Activated CD8-positive, alpha-beta memory T cell treated with anti-CD3 and anti-CD28 coated beads, Interleukin-2, amount 50 U/mL, for 24 hours (primary cell): ENCODE measurements around the gene CADM1.

ENCODE experiments used
- DNase-seq: peaks from one replicate; pipeline ENCODE4 v3.0.0-alpha.2; 2020; ENCODE audit errors: extremely low read depth

CADM1 gene

GRCh38 chr11:115182282-115182955 is 321.8 kb downstream of the CADM1 start:
- no peak for DNase-seq

- no peak for DNase-seq
These were observed 322.7 kb downstream of the CADM1 start for GRCh38 chr11:115181538-115181937.

- no peak for DNase-seq
These were observed 323.9 kb downstream of the CADM1 start for GRCh38 chr11:115180272-115180671.

GRCh38 chr11:115179636-115180035 is 324.6 kb downstream of the CADM1 start:
- DNase-seq = no peak

DNA sequence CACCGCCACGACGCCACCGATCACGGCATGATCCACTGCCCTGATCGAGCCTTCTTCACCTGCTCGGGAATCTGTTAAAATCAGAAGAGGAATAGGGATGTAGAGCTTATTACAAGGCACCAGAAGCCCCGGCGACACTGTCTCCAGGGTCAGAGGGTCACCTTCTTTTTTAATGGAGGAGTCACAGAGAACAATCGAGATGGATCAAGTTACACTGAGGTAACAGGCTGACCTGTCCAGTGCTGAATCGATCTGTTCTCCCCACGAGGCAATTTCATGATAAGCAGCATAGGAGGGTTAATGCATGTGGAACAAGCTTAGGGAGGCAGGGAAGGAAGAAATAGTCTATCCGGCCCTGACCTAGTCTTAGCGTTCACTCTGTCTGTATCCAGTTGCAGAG is 325.5 kb downstream of the CADM1 start:
- no peak for DNase-seq

DNA sequence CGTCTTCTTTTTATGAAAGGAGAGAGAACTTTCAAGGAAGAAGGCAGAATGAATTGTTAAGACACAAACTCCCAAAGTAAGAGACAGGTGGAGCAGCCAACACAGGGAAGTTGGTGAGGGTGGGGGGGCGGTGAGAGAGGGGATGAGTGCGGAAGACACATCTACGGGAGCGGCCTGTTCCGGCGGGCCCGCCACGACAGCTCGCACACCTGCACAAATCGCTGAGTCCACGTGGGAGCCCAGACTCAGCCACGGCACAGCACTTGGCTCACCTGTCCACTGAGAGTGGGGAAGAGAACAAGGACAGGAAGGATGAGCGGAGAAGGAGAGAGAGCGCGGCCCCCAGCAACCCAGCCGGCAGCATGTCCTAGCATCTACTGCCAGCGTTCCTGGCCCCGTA is 331.1 kb downstream of the CADM1 start:
- DNase-seq = no peak

- DNase-seq = no peak
These were observed 333.9 kb downstream of the CADM1 start for GRCh38 chr11:115170133-115170815.

GRCh38 chr11:115169251-115169650 is 335.0 kb downstream of the CADM1 start:
- no peak for DNase-seq

- no peak for DNase-seq
These were observed 335.5 kb downstream of the CADM1 start for GRCh38 chr11:115168686-115169085.

- no peak for DNase-seq
These were observed 336.0 kb downstream of the CADM1 start for GRCh38 chr11:115168229-115168671.

GRCh38 chr11:115167456-115167855 is 336.8 kb downstream of the CADM1 start:
- no peak for DNase-seq

DNA sequence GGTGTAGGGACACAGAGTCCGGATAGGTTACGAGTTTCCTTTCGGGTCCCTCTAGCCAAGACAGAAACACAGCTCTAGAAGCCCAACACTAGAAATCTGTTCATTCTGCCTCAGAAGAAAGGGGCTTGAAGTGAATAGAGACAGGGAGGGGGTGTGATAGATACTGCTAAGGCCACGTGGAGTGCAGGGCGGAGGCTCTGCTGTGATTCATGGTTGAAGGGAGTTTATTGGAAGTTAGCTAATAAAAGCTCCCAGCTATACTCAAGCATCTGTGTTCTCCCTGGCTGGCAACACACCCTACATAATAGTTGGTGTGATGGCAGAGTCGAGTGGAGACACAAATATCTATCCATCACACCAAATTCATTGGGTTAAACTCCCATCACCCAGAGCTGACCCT is 337.4 kb downstream of the CADM1 start:
- no peak for DNase-seq

GRCh38 chr11:115164774-115165173 is 339.4 kb downstream of the CADM1 start:
- DNase-seq = no peak

- no peak for DNase-seq
These were observed 341.3 kb downstream of the CADM1 start for GRCh38 chr11:115162919-115163318.

GRCh38 chr11:115161876-115162275 is 342.3 kb downstream of the CADM1 start:
- DNase-seq = no peak

DNA sequence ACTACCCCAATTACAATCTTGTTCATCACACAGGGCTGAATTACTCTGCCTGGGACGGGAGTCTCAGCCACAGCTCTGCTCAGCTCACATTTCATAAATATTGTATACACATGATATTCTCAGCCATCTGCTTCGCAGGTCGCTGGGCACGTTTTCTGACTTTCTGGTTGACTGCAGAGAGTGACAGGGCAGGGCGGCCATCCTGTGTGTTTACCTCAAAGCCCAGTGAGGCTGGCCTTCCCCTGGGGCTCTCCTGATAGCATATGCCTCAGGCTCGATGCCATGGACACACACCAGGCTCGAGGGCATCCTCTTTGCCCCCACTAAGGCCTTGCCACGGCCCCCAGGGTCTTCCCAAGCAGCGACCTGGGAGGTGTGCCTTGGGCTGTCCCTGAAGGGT is 345.0 kb downstream of the CADM1 start:
- no peak for DNase-seq

GRCh38 chr11:115158053-115158452 is 346.2 kb downstream of the CADM1 start:
- DNase-seq = no peak

DNA sequence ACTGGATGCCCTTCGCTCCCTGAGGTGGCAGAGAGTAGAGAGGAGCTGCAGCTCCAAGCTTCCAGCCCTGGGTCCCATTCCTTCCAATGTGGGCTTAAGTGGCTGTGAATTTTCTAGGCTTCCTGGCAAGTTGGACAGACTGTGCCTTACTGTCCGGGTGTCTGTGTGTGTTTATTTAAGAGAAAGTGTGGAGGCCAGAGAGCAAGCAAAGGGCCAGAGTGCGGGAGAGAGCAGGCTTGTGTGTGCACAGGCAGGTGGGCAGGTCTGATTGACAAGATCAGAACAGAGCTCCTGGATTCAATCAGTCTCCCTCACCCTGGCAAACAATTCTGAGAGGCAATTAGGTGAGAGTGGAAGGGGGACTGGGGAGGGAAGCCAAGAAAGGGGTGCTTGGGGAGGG is 347.0 kb downstream of the CADM1 start:
- DNase-seq = no peak

- DNase-seq = no peak
These were observed 348.2 kb downstream of the CADM1 start for GRCh38 chr11:115155978-115156377.

DNA sequence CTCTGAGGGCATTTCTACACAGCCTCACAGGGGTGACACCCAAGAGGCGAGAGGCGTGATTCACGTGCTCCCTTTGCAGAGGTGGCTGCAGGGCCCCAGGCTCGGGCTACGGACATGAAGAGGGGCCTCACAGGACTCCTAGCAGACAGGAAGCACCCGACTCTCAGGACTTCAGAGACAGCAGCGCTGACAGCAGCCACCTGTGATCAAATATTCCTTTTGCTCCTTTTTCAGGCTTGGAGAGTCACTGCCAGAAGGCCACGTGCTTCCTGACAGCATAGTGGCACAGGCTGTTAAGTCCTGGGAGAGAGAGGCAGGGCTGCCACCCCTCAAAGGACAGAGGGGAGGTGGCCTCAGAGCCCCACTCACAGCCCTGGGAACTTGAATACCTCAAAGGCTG is 348.9 kb downstream of the CADM1 start:
- no peak for DNase-seq

GRCh38 chr11:115154355-115154736 is 349.9 kb downstream of the CADM1 start:
- no peak for DNase-seq

DNA sequence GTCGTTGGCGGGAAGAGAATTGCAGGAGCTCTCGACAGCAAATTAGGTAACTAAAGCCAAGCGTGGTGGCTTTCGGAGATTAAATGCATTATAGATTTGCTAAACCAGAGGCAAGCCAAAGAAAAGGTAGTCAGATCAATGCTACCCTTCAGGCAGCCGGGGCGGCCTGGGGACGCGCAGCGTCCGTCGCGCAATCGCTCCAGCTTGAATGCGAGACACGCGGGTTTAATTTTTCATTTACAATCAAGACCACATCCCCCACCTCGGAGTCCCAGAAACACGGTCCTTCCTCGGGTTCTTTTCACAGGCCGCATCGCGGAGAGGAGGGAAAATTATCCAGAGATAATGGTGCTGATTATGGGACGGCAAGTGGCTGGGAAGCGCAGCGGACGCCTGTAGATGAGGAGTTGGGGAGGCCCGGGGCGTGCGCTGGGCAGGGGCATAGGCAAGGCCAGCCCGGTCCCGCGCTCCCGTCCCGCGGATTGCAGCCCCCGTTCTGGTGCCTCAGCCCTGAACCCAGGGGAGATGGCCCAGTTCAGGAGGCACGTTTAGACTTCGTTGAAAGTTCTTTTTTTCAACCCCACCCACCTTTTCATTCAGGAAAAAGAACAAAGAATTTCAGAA is 350.4 kb downstream of the CADM1 start:
- DNase-seq = no peak

DNA sequence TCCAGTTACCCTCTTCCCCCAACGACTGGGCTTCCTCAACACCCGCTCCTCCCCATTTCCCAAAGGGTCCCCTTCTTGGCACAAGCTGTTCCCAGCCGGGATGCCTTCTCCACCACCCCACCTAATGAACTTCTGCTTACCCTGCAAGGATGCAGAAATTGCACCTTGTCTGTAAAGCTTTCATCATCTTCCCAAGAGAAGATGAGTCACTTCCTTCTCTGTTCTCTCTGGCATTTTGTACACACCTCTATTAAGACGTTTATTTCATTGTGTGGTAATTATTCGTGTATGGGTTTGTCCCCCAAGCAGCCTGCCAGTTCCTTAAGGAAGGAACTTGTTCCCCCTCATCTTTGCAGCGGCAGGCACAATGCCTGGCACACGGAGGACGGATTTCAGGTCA is 351.1 kb downstream of the CADM1 start:
- no peak for DNase-seq
